ENCODE data around the gene ENAH.

Gene ENAH

GRCh38 chr1:225608014-225608796, 44.7 kb downstream of the ENAH start:
- DNase-seq (ENCODE audit: low read depth, low spot score): no peak

- no peak for DNase-seq (ENCODE audit: low read depth, low spot score)
Observed at GRCh38 chr1:225607355-225607754, 45.6 kb downstream of the ENAH start.

- no peak for DNase-seq (ENCODE audit: low read depth, low spot score)
Observed at GRCh38 chr1:225603538-225604354, 49.2 kb downstream of the ENAH start.

- DNase-seq (ENCODE audit: low read depth, low spot score): no peak
Observed at GRCh38 chr1:225602590-225603206, 50.2 kb downstream of the ENAH start.

GRCh38 chr1:225601902-225602589, 50.9 kb downstream of the ENAH start:
- DNase-seq (ENCODE audit: low read depth, low spot score): no peak

- DNase-seq (ENCODE audit: low read depth, low spot score): no peak
Observed at GRCh38 chr1:225598847-225599246, 54.1 kb downstream of the ENAH start.

- DNase-seq (ENCODE audit: low read depth, low spot score): no peak
Observed at GRCh38 chr1:225597926-225598575, 54.9 kb downstream of the ENAH start.

- no peak for DNase-seq (ENCODE audit: low read depth, low spot score)
Observed at GRCh38 chr1:225596736-225597135, 56.2 kb downstream of the ENAH start.

- no peak for DNase-seq (ENCODE audit: low read depth, low spot score)
Observed at GRCh38 chr1:225595974-225596551, 56.9 kb downstream of the ENAH start.

GRCh38 chr1:225595452-225595851, 57.5 kb downstream of the ENAH start:
- DNase-seq (ENCODE audit: low read depth, low spot score): no peak

GRCh38 chr1:225593414-225593813, 59.5 kb downstream of the ENAH start:
- no peak for DNase-seq (ENCODE audit: low read depth, low spot score)

GRCh38 chr1:225592362-225593025, 60.4 kb downstream of the ENAH start:
- no peak for DNase-seq (ENCODE audit: low read depth, low spot score)

- DNase-seq (ENCODE audit: low read depth, low spot score): no peak
Observed at GRCh38 chr1:225587310-225587709, 65.6 kb downstream of the ENAH start.

- DNase-seq (ENCODE audit: low read depth, low spot score): no peak
Observed at GRCh38 chr1:225581186-225581585, 71.7 kb downstream of the ENAH start.

GRCh38 chr1:225580238-225581099, 72.5 kb downstream of the ENAH start:
- DNase-seq (ENCODE audit: low read depth, low spot score): no peak

GRCh38 chr1:225578251-225578977, 74.5 kb downstream of the ENAH start:
- no peak for DNase-seq (ENCODE audit: low read depth, low spot score)

- no peak for DNase-seq (ENCODE audit: low read depth, low spot score)
Observed at GRCh38 chr1:225577241-225577640, 75.7 kb downstream of the ENAH start.

GRCh38 chr1:225573216-225573615, 79.7 kb downstream of the ENAH start:
- no peak for DNase-seq (ENCODE audit: low read depth, low spot score)

- no peak for DNase-seq (ENCODE audit: low read depth, low spot score)
Observed at GRCh38 chr1:225572422-225572821, 80.5 kb downstream of the ENAH start.
